Neuronal stem cell (in vitro differentiated cells): ENCODE results near the gene PRDM10.

Experiments used
- DNase-seq: peaks from one replicate; pipeline ENCODE4 v3.0.0-alpha.2; 2013; ENCODE audit warnings: low spot score
- H2AFZ ChIP-seq: one replicate; pipeline ENCODE4 v1.6.1; 2013; ENCODE audit warnings: mild to moderate bottlenecking, low read length, inconsistent platforms
- H2AK5ac ChIP-seq: 2 replicates; pipeline ENCODE4 v1.6.1; 2013; ENCODE audit warnings: low read depth, mild to moderate bottlenecking, inconsistent platforms, low read length, moderate library complexity, mixed read lengths
- H2BK120ac ChIP-seq: 2 replicates; pipeline ENCODE4 v1.6.1; 2013; ENCODE audit warnings: low read depth, mild to moderate bottlenecking, inconsistent platforms, low read length, moderate library complexity, mixed read lengths
- H2BK12ac ChIP-seq: one replicate; pipeline ENCODE4 v1.6.1; 2013; ENCODE audit warnings: low read length, inconsistent platforms
- H2BK15ac ChIP-seq: 2 replicates; pipeline ENCODE4 v1.6.1; 2013; ENCODE audit warnings: mild to moderate bottlenecking, low read length, inconsistent platforms, mixed read lengths
- H2BK5ac ChIP-seq: one replicate; pipeline ENCODE4 v1.6.1; 2013; ENCODE audit warnings: inconsistent platforms, mild to moderate bottlenecking, low read length, moderate library complexity
- H3K14ac ChIP-seq: one replicate; pipeline ENCODE4 v1.6.1; 2013; ENCODE audit warnings: low read length, inconsistent platforms
- H3K18ac ChIP-seq: 2 replicates; pipeline ENCODE4 v1.6.1; 2013; ENCODE audit warnings: low read length, inconsistent platforms
- H3K23ac ChIP-seq: 2 replicates; pipeline ENCODE4 v1.6.1; 2013; ENCODE audit warnings: low read depth, mild to moderate bottlenecking, mixed read lengths, low read length, inconsistent platforms; ENCODE audit not compliant: poor library complexity
- H3K27ac ChIP-seq: replicated peaks from 3 replicates; pipeline ENCODE4 v1.5.1; 2013; ENCODE audit warnings: low read length, inconsistent platforms
- H3K27me3 ChIP-seq, 3 experiments: 2 replicates each; pipeline ENCODE4 v1.6.1; 2013; ENCODE audit warnings: low read length in 3 of 3, mild to moderate bottlenecking in 2 of 3, inconsistent platforms in 1 of 3, low read depth in 1 of 3, mixed read lengths in 1 of 3, moderate library complexity in 1 of 3; ENCODE audit not compliant: control insufficient read depth in 3 of 3, insufficient read depth in 3 of 3
- H3K36me3 ChIP-seq, 2 donors: replicated peaks in 1 of 2; 2 replicates each; pipeline ENCODE4 v1.6.1; 2013; ENCODE audit warnings: low read length in 2 of 2; ENCODE audit not compliant: control insufficient read depth in 2 of 2, insufficient read depth in 2 of 2
- H3K4ac ChIP-seq: 2 replicates; pipeline ENCODE4 v1.6.1; 2013; ENCODE audit warnings: inconsistent platforms, mild to moderate bottlenecking, low read length, moderate library complexity
- H3K4me1 ChIP-seq, 2 donors: 1 replicate in 1 of 2; 2 replicates in 1 of 2; pipeline ENCODE4 v1.6.1; 2013; ENCODE audit warnings: low read length in 2 of 2, low read depth in 1 of 2; ENCODE audit not compliant: control insufficient read depth in 2 of 2, insufficient read depth in 1 of 2
- H3K4me2 ChIP-seq: one replicate; pipeline ENCODE4 v1.6.1; 2013; ENCODE audit warnings: mild to moderate bottlenecking, low read length, inconsistent platforms; ENCODE audit not compliant: insufficient read depth, poor library complexity, severe bottlenecking
- H3K4me3 ChIP-seq, 2 donors: 2 replicates each; pipeline ENCODE4 v1.5.1; 2013; ENCODE audit warnings: low read length in 2 of 2, mild to moderate bottlenecking in 2 of 2, inconsistent platforms in 1 of 2, moderate library complexity in 1 of 2
- H3K79me1 ChIP-seq: one replicate; pipeline ENCODE4 v1.6.1; 2013; ENCODE audit warnings: low read depth, mild to moderate bottlenecking, inconsistent platforms, low read length, moderate library complexity
- H3K9ac ChIP-seq: one replicate; pipeline ENCODE4 v1.6.1; 2013; ENCODE audit warnings: mild to moderate bottlenecking, low read depth, low read length, inconsistent platforms; ENCODE audit not compliant: poor library complexity
- H3K9me3 ChIP-seq, 2 donors: replicated peaks in 1 of 2; 2 replicates each; pipeline versions ENCODE3 to v1.6.1; 2013; ENCODE audit warnings: low read length in 2 of 2, mild to moderate bottlenecking in 2 of 2, inconsistent platforms in 1 of 2, low read depth in 1 of 2, mixed read lengths in 1 of 2, moderate library complexity in 1 of 2; ENCODE audit not compliant: control insufficient read depth in 2 of 2, insufficient read depth in 1 of 2
- H4K8ac ChIP-seq: one replicate; pipeline ENCODE4 v1.6.1; 2013; ENCODE audit warnings: low read depth, mild to moderate bottlenecking, inconsistent platforms, low read length, moderate library complexity
- H4K91ac ChIP-seq: one replicate; pipeline ENCODE4 v1.6.1; 2013; ENCODE audit warnings: low read length, low read depth, mild to moderate bottlenecking, inconsistent platforms; ENCODE audit not compliant: poor library complexity
- WGBS, 2 donors: extraction: QIAGEN DNeasy Blood & Tissue Kit; methylation state at CpG; one replicate each; pipeline ENCODE4 v1.1.7; 2013; ENCODE audit warnings: missing lambda C conversion rate in 2 of 2, mixed read lengths in 1 of 2; ENCODE audit not compliant: insufficient read length in 2 of 2, insufficient replicate concordance in 1 of 2; ENCODE audit errors: extremely low coverage in 2 of 2; 5-methylcytosine and 5-hydroxymethylcytosine counted together

Gene PRDM10

DNA sequence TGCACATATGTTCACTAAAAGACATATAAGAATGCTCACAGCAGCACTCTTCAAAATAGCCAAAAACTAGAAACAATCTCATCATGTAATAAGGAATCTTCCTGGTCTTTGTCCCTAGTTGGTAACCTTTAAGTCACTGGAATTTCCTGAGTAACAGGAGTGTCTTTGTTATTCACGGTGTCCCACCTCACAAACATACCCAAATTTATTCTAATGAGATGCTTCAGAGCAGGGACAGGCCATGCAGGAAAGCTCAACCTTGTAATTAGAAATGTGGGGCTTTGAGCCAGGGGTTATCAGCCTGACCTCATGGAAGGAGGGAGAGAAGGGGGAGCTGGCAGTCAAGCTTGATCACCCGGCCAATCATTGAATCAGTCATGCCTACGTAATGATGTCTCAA lies 66.9 kb downstream of the PRDM10 start:
- Histone ChIP-seq H3K4ac (no peak overlapping the region), H3K36me3 (peaks cover 10 to 21% of the 10 kb centered on the region in 2 donors), H4K91ac (no peak overlapping the region), H2BK15ac (no peak overlapping the region), H3K27ac (no peak overlapping the region), H2BK5ac (no peak overlapping the region), H3K27me3 (no peaks in the 10 kb centered on the region), H3K4me2 (no peak overlapping the region), H3K79me1 (no peaks in the 10 kb centered on the region), H3K23ac (no peak overlapping the region), H3K9me3 (no peaks in the 10 kb centered on the region), H3K9ac (no peak overlapping the region), H3K18ac (no peak overlapping the region), H4K8ac (no peak overlapping the region), H2AFZ (no peak overlapping the region), H3K14ac (no peak overlapping the region), H2AK5ac (no peak overlapping the region), H3K4me1 (peaks cover 2 to 5% of the 10 kb centered on the region in 2 donors), H2BK120ac (no peak overlapping the region), H3K4me3 (no peak overlapping the region), H2BK12ac (no peak overlapping the region)
- DNase-seq, result no peak
- WGBS, 2 donors, result no CpG with 5 or more reads among the region's 3 CpGs

DNA sequence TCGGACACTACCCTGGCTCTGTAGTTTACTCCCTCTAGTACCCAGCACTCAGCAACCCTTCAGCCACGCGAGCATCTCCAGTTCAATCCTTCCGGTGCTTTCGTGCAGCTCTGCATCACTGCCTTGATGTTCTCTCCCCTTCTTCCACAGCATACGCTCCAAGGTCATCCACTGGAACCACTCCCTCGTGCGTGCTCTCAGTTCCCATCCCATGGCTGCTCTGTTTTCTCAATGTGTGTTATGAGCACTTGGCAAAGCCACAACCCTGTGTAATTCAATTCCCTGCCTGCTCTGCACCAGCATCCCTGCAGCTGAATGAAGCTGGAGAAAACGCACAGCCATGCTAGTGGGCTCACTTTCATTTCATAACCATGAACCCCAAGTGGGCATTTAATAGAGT lies 68.7 kb downstream of the PRDM10 start:
- H3K4ac ChIP-seq, result no peak overlapping the region
- H2AFZ ChIP-seq, result no peak overlapping the region
- peak overlapping the region; percentile 53 for H3K9ac ChIP-seq
- no peaks in the 10 kb centered on the region for H3K79me1 ChIP-seq
- no peak overlapping the region for H2BK5ac ChIP-seq
- H2AK5ac ChIP-seq, result no peak overlapping the region
- no peak overlapping the region for H3K18ac ChIP-seq
- no peak overlapping the region for H3K4me2 ChIP-seq
- no peak for DNase-seq
- H3K27ac ChIP-seq, result no peak overlapping the region
- no peaks in the 10 kb centered on the region for H3K27me3 ChIP-seq
- no CpG with 5 or more reads among the region's 9 CpGs for WGBS, 2 donors
- H3K4me1 ChIP-seq, result peaks cover 2 to 5% of the 10 kb centered on the region in 2 donors
- H3K9me3 ChIP-seq, result no peaks in the 10 kb centered on the region
- H3K36me3 ChIP-seq, result peaks cover 9 to 36% of the 10 kb centered on the region in 2 donors
- H2BK120ac ChIP-seq, result no peak overlapping the region
- no peak overlapping the region for H2BK12ac ChIP-seq
- no peak overlapping the region for H3K14ac ChIP-seq
- peak overlapping the region; percentile 3 for H3K23ac ChIP-seq
- peak overlapping the region in 1 of 2 donors; percentile 49 for H3K4me3 ChIP-seq
- no peak overlapping the region for H4K91ac ChIP-seq
- no peak overlapping the region for H2BK15ac ChIP-seq
- no peak overlapping the region for H4K8ac ChIP-seq

DNA sequence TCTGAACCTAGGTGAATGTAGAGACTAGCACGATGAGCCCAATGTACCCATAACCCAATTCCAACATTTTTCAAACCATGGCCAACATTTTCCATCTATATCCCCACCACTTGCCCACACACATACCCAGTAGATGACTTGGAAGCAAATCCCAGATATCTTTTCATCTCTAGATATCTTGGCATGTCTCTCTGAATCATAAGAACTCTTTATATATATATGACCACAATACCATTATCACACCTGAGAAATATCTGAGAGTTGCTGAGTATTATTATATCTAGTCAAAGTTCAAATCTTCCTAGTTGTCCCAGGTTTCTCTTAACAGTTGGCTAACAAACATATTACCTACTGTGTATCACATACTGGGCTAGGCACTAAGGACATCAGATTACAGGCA lies 69.4 kb downstream of the PRDM10 start:
- H3K4me2 ChIP-seq, result no peak overlapping the region
- no peak overlapping the region for H3K4ac ChIP-seq
- H2BK12ac ChIP-seq, result no peak overlapping the region
- H3K9me3 ChIP-seq, result no peaks in the 10 kb centered on the region
- DNase-seq, result no peak
- no peak overlapping the region for H2BK15ac ChIP-seq
- no peak overlapping the region for H4K8ac ChIP-seq
- no peak overlapping the region for H2BK5ac ChIP-seq
- WGBS, 2 donors, result no CpG with 5 or more reads among the region's 1 CpG
- no peak overlapping the region for H3K23ac ChIP-seq
- no peak overlapping the region for H3K27ac ChIP-seq
- no peak overlapping the region for H2BK120ac ChIP-seq
- no peaks in the 10 kb centered on the region for H3K27me3 ChIP-seq
- no peak overlapping the region for H2AFZ ChIP-seq
- H3K14ac ChIP-seq, result no peak overlapping the region
- no peak overlapping the region for H3K18ac ChIP-seq
- no peaks in the 10 kb centered on the region for H3K79me1 ChIP-seq
- peaks cover 6 to 40% of the 10 kb centered on the region in 2 donors for H3K36me3 ChIP-seq
- no peak overlapping the region for H2AK5ac ChIP-seq
- peaks cover 2 to 5% of the 10 kb centered on the region in 2 donors for H3K4me1 ChIP-seq
- H3K9ac ChIP-seq, result no peak overlapping the region
- no peak overlapping the region for H4K91ac ChIP-seq
- no peak overlapping the region for H3K4me3 ChIP-seq

DNA sequence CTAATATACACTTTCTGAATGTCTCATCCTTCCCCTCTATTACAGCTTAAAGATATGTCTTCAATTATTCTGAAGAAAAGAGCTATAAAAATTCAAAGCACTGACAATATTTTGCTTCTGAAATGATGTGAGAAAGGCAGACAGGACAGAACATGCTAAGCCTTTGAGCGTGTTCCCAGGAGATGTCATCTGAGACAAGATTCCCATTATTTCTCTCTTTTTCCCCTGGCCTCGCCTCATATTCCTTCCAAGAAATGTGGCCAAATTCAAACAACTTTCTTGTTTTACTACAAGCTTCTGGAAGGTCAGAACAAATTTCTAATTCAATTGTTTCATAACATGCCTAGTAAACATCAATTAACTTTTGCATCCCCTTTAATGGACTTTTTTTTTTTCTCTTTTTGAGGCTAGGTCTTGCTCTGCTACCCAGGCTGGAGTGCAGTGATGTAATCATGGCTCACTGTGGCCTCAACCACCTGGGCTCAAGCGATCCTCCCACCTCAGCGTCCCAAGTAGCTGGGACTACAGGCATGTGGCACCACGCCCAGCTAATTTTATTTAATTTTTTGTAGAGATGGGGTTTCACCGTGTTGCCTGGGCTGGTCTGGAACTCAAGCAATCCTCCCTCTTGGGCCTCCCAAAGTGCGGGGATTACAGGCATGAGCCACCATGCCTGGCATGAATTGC lies 70.1 kb downstream of the PRDM10 start:
- Histone ChIP-seq H3K4me2 (no peak overlapping the region), H2AK5ac (no peak overlapping the region), H3K27ac (no peak overlapping the region), H3K36me3 (peaks cover 6 to 40% of the 10 kb centered on the region in 2 donors), H4K91ac (no peak overlapping the region), H2BK120ac (no peak overlapping the region), H2BK15ac (no peak overlapping the region), H3K4me3 (no peak overlapping the region), H3K23ac (no peak overlapping the region), H3K18ac (no peak overlapping the region), H2BK5ac (no peak overlapping the region), H3K14ac (no peak overlapping the region), H2BK12ac (no peak overlapping the region), H4K8ac (no peak overlapping the region), H2AFZ (no peak overlapping the region), H3K4ac (no peak overlapping the region), H3K9me3 (no peaks in the 10 kb centered on the region), H3K9ac (no peak overlapping the region), H3K4me1 (peaks cover under 1 to 2% of the 10 kb centered on the region in 2 donors), H3K27me3 (no peaks in the 10 kb centered on the region), H3K79me1 (no peaks in the 10 kb centered on the region)
- no peak for DNase-seq
- WGBS, 2 donors, result no CpG with 5 or more reads among the region's 7 CpGs
